ENCODE measurements around the gene ACER3. TPM values are rescaled to one million over a fixed set of nuclear protein-coding genes. Genes with fewer than 3 reads are reported as not detected.
"Not testable (repeated sequence)": the region's sequence is repeated elsewhere in the genome, so short reads cannot be mapped to it uniquely, and the experiment has no call there.

ACER3 gene
- polyA plus RNA-seq, 4 donors = 13.4 to 18.0 (median 17.3) TPM

GRCh38 chr11:76916712-76917111, 56.0 kb downstream of the ACER3 start:
- DNase-seq (ENCODE audit: low read depth in 4 of 4, low spot score in 3 of 4) = no peak

DNA sequence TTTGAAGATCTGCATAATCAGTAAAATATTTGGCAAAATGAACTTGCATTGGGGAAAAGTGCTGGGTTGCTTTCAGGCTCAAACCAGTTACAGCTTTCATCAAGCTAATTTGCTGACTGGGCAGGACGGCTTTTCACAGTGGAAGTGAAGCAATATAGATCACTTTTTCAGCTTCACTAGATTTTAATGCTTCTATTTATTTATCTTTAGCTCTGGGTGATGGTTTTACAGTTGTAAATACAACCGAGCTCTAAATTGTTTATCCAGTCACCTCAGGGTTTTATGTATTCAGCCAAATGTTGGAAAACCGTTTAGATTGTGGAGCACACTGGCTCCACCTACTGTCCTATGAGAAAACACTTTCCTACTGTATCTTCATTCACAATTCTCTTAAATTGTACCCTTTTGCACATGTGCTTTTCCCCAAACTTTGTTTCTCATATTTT, 58.2 kb downstream of the ACER3 start:
- peak; percentile 31 to 47 (median 41) for DNase-seq (ENCODE audit: low read depth in 4 of 4, low spot score in 3 of 4)

GRCh38 chr11:76919467-76919866, 58.7 kb downstream of the ACER3 start:
- no peak for DNase-seq (ENCODE audit: low read depth in 4 of 4, low spot score in 3 of 4)

DNA sequence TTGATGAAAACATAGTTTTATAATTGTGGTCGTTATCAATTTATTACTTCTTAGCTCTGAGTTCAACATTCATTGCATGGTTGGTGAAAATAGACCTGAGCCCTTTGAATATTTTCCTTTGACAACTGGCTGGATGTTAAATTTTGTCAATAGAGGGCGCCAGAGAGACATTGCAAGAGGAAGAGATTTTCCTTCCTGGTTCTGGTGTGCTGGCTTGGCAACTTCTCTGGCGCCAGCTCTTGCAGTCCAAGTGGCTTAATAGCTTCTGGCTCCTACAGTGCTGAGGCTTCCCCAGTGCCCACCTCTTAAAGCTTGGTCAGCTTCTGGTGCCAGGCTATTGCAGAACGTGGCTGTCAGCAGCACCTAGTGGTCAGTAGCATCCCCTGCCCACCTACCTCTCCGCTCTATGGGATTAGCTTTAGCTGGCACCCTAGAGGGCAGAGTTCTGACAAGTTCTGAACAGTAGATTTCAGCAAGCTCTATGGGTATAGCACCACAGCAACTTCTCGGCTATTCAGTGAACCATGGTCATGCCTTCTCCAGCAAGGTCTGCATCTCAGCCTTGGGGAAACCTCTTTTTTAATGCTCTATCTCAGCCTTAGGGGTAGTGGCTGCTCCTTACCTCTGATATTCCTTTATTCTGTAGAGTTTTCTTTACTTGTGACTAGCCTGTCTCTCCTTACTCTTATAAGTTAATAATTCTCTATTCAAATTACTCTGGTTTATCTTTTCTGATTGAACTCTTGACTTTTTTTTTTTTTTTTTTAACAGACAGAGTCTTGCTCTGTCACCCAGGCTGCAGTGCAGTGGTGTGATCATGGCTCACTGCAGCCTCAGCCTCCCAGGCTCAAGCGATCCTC, 59.4 kb downstream of the ACER3 start:
- DNase-seq (ENCODE audit: low read depth in 4 of 4, low spot score in 3 of 4) = peak; percentile 67 to 79 (median 74)

- DNase-seq (ENCODE audit: low read depth in 4 of 4, low spot score in 3 of 4) = no peak
Observed at GRCh38 chr11:76927160-76927559, 66.4 kb downstream of the ACER3 start.

- no peak for DNase-seq (ENCODE audit: low read depth in 4 of 4, low spot score in 3 of 4)
Observed at GRCh38 chr11:76935042-76935441, 74.3 kb downstream of the ACER3 start.

- no peak for DNase-seq (ENCODE audit: low read depth in 4 of 4, low spot score in 3 of 4)
Observed at GRCh38 chr11:76939219-76939631, 78.5 kb downstream of the ACER3 start.

- no peak for DNase-seq (ENCODE audit: low read depth in 4 of 4, low spot score in 3 of 4)
Observed at GRCh38 chr11:76944225-76944624, 83.5 kb downstream of the ACER3 start.

- no peak for DNase-seq (ENCODE audit: low read depth in 4 of 4, low spot score in 3 of 4)
Observed at GRCh38 chr11:76946223-76946622, 85.5 kb downstream of the ACER3 start.

DNA sequence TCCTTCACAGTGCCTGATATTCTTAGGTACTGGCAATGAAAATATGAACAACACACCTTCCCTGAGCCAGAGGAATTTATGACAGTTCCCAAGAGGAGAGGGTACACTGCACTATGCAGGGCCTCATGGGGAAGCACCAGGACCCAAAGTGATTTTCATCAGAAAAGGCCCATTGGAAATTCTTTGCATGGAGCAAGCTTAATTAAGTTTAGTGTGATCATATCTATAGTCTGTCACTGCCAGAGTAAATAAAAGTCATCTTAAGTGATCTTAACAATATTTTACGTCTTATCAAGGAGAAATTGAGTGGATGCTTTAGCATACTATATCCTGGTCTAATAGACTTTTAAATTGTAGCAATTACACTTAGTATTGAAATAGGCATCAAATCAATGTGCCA, 86.5 kb downstream of the ACER3 start:
- no peak for DNase-seq (ENCODE audit: low read depth in 4 of 4, low spot score in 3 of 4)

DNA sequence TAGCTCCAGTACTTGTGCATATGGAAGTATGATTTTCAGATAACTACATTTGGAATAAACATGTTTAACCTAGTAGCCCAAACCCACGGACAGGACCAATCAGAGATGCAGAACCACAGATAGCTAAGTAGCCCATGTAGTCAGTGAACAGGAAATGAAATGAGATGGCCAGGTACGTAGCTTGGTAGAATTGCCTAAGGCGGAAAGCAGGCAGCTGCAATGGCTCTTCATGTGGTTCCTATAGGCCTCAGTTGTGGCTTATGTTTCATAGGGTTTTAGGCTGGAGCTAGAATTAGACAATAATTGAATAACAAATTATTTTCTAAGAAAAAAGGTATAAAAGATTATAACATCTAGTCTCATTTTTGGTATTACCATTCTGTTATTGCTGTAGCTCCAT, 87.1 kb downstream of the ACER3 start:
- no peak for DNase-seq (ENCODE audit: low read depth in 4 of 4, low spot score in 3 of 4)

- no peak for DNase-seq (ENCODE audit: low read depth in 4 of 4, low spot score in 3 of 4)
Observed at GRCh38 chr11:76955459-76956114, 94.9 kb downstream of the ACER3 start.

GRCh38 chr11:76962583-76963416, 102.1 kb downstream of the ACER3 start:
- DNase-seq (ENCODE audit: low read depth in 4 of 4, low spot score in 3 of 4) = no peak

GRCh38 chr11:76963417-76964168, 102.9 kb downstream of the ACER3 start:
- not testable (repeated sequence) for DNase-seq (ENCODE audit: low read depth in 4 of 4, low spot score in 3 of 4)

DNA sequence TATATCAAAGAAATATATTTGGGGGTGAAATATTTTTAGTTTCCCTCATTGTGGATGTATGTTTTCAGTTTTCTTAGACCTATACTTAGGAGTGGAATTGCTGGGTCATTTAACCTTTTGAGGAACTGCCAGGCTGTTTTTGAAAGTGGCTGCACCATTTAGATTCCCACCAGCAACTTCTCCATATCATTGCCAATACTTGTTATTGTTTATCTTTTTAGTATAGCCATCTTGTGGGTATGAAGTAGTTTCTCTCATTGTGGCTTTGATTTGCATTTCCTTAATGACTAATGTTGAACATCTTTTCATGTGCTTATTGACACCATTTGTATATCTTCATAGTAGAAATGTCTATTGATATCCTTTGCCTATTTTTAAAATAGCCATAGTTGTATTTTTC, 111.3 kb downstream of the ACER3 start:
- no peak for DNase-seq (ENCODE audit: low read depth in 4 of 4, low spot score in 3 of 4)

DNA sequence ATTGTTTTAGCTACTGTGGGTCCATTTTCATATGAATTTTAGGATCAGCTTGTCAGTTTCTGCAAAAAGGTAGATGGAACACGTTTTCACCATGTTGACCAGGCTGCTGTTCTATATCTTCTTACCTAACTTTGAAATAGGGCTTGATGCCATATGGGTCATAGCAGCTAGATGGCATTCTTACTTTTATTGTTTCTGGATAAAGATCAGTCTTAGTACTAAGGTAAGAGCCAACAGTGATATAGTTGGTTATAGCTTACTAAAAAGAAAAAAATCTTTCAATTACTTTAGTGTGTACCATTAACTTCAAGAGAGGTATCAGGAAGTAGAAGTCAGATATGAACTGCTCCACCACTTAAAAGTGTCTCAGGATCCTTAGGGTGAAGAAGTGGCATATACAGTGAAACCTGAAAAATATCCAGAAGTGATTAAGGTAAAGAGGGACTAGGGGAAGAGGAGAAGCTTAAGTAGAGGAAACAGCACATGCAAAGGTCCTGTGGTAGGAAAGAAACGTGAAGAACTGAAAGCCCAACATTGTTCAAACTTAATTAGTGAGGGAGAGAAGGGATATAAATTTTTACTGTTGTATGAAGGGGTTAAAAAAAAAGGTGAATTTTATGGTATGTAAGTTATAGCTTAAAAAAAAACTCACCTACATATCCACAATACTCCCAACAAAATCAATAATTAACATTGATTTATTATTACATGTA, 113.6 kb downstream of the ACER3 start:
- DNase-seq (ENCODE audit: low read depth in 4 of 4, low spot score in 3 of 4) = no peak

GRCh38 chr11:76975513-76975912, 114.8 kb downstream of the ACER3 start:
- DNase-seq (ENCODE audit: low read depth in 4 of 4, low spot score in 3 of 4) = no peak

DNA sequence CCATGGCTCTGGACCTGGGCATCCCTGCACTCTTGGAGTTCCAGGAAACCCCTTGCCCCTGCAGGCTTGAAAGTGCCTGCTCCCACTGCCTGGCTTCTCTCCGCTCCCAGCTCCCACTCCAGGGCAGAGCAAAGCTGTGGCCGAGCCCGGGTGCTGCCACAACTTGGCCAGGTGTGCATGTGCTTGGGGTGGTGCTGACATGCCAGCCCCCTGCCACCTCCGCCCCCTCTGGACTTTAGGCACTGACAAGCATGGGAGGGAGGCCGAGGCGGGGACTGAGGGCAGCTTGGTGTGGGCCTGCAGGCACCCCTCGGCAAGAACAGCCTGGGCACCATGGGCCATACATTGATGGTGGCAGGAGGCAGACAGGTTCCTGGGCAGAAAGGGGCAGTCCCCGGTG, 117.1 kb downstream of the ACER3 start:
- no peak for DNase-seq (ENCODE audit: low read depth in 4 of 4, low spot score in 3 of 4)

DNA sequence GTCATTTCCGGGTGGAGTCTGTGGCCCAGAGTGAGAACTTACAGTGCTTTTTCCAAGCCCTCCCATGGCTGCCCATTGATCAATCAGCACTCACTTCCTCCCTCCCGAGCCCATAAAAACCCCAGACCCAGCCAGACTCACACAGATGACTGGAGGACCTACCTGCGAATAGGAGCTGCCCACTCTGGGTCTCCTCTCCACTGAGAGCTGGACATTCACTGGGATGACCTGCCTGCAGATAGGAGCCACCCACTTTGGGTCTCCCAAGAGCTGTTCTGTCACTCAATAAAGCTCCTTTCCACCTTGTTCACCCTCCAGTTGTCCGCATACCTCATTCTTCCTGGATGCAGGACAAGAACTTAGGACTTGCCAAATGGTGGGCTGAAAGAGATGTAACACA, 117.5 kb downstream of the ACER3 start:
- no peak for DNase-seq (ENCODE audit: low read depth in 4 of 4, low spot score in 3 of 4)

DNA sequence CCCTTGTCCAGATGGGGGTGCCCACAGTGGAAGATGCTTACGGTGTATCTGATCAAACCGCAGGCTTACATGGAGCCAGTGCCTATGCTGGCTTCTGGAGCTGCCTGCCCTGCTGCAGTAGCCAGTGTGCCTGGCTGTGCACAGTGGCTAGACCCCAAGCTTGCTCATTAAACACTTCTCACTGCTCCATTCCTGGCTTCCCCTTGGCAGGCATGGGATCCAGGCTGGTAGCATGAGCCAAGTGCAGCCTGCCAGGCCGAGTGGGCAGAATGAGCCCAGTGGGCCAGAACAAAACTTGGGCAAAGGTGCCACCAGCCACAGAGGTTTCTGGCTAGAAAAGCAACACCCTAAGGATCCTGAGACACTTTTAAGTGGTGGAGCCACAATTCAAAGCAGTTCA, 118.1 kb downstream of the ACER3 start:
- DNase-seq (ENCODE audit: low read depth in 4 of 4, low spot score in 3 of 4) = no peak

Measured in right renal pelvis (tissue), 4 donors.